HG03439 (cell line): ENCODE data around the gene SPTB.

Source experiments
- ATAC-seq: cut with Tn5 transposase; IDR thresholded peaks from one replicate; pipeline ENCODE4 v1.9.1; 2021; ENCODE audit warnings: mild to moderate bottlenecking, moderate library complexity; ENCODE audit not compliant: unreplicated experiment

SPTB gene

DNA sequence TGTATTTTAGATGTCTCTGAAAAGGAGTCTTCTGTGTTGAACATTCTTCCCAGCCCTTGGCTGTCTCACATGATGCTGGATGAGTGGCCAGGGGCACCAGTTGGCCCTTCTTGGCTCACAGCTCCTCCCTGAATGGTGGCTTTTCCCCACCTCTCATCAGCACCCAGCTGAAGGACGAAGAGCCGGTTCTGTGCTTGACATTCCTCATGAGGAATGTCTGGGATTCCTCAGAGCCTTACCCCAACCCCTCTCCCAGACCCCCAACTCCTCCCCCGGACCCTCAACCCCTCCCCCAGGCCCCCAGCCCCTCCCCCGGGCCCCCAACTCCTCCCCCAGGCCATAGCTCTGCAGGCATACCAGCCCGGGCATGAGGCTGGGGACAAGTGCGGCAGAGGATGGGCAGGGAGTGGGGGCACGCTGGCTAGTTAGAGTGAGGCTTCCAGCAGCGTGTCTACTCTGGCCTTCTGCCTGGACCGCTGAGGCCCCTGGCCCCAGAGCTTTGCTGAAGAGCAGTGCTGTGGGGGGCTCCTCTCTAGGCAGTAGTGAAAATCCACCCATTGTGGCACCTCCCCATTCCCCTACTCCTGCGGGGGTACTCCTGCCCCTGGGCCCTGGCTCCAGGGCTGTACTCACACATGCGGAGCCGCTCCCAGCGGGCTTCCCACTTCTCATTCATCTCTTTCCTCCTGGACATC is 111.2 kb downstream of the SPTB start:
- ATAC-seq = no peak

DNA sequence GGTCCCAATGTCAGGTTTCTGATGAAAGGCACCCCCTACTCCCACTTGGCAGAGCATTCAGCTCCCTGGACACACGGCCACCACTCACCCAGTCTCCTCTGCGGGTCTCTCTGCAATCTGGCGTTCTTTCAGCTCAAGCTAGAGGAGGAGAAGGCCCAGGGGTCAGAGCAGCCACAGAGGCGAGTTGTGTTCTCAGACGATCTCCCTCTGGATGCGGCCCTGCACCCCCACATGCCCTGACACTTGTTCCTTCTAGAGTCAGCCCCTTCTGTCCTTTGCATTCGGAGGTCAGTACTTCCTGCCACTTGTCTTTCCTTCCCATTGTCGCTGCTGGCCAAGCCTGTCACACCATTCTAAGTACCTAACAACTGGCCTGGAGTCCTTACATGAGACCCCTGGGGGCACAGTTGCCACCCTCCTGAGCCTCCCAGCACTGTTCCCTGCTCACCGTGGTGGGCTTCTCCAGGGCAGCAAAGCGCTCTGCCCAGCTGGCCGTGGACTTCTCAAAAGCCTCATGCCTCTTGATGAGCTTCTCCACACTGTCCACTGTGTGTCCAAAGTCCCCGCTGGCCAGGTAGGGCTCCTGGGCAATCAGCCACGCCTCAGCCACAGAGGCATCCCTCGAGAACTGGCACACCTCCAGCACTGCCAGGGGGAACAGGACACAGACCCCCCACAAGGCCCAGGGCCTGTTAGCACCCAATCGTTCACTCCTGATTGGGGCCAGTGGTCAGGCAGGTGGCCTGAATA is 112.3 kb downstream of the SPTB start:
- no peak for ATAC-seq

DNA sequence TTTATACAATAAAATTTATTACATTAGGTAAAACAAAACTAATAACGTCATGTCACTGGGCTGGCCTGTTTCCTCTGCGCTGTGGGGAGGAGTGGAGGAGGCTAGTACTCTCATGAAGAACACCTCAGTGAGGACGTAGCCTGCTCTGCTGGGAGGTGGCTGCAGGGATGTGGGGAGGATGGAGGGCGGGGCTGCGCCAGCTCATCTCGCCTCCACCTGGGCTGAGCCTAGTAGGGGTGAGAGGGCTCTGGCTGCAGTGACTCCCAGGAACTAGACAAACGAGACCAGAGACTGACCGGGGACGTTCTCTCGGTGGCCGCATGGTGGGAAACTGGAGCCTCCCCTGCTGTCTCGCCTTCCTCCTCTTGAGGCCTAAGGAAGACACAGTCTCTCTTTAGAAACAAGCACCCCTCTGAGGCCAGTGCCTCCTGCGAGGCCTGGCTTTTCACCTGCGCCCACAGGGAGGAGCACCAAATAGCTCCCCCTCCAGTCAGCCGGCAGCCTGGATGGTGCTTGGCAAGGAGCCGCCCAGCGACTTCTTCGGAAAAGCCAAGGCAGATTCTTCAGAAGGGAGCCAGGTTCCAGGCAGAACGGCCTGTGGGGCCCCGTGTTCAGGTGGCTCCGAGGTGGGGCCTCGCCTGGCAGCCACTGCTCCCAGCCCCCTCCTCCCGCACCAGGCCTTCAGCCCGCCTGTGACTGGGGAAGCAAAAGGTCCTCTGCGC is 113.1 kb downstream of the SPTB start:
- no peak for ATAC-seq

DNA sequence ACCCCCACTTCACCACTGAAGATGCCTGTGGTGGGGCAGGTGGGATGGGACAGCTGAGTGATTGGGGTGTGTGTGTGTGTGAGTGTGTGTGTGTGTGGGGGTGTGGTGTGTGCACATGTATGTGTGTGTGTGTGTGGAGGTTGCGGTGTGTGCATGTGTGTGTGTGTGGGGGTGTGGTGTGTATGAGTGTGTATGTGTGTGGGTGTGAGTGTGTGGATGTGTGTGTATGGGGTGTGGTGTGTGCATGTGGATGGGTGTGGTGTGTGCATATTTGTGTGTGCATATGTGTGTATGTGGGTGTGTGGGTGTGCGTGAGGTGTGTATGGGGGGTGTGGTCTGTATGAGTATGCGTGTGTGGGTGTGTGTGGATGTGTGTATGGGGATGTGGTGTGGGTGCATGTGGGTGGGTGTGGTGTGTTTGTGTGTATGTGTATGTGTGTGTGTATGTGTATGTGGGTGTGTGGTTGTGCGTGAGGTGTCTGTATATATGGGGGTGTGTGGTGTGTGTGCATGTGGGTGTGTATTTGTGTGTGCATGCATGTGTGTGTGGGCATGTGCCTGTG is 113.9 kb downstream of the SPTB start:
- no peak for ATAC-seq

DNA sequence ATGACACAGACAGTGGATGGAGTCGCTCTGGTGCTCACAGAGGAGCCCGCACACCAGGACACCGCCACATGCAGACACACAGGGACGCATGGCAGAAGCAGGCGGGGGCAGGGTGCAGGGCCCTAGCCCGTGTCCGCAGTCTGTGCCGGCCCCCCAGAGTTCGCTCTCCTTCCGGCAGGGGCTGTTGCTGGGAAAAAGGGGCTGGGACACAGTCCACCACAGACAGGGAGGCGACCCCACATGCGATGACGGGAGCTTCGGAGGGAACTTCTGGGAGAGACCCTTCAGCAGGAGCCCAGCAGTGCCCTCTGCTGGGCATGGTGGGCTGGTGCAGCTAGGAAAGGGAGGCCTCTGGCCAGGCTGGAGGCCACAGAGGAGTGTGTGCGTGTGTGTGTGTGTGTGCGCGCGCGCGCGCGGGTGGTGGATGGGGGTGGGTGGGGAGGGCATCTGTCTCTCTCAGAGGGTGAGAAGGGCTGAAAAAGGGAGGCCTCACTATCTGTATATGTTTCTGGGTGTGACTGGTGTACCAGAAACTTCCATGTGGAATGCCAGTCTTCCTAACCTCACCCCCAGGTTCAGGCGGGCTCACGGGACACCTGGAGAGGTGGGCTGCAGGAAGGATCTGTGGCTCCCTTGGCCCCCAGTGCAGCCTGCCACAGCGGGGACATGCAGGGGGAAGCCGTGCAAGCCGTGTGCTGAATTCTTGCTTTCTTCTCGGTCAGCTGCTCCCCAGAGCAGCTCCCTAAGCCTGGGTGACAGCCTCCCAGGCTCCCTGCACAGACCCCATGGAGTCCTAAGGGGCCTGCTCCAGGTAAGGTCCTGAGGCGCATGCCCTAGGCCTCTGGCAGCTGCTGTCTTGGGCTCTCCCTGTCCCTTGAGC is 114.8 kb downstream of the SPTB start:
- ATAC-seq = no peak

DNA sequence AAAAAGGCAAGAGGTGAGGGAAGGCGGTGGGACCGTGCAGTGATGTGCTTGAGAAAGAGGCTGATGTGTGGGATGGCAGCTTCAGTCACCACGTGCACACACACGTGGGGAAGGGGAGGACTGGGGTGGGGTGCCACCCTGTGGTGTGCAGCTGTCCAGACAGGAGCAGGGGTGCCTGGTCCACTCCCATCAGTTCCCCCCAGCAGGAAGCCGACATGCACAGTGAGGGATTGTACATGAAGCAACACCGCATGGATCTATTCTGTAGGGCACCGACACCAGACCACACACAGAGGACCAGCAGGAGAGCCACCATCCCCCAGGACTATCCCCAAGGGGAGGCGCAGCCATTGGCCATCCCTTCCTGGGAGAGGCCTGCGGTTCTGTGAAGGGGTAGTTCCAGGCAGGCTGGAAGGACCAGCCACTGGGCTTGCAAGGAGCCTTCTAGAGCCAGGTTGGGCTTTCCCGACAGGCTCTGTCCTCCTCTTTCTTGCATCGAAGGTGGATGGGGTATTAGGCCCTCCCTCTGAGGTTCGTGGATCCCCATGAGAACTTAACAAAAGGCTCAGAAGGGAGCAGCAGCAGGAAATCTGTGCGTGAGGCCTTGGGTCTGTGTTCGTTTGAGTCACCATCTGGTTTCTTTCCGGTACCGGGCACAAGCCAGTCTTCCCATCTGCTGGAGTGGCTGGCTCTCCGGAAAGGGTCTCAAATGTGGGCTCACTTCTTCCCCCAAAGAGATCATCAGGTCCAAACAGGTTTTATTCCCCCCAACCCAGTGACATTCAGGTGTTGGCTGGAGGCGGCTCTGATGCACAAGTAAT is 115.7 kb downstream of the SPTB start:
- ATAC-seq = no peak

DNA sequence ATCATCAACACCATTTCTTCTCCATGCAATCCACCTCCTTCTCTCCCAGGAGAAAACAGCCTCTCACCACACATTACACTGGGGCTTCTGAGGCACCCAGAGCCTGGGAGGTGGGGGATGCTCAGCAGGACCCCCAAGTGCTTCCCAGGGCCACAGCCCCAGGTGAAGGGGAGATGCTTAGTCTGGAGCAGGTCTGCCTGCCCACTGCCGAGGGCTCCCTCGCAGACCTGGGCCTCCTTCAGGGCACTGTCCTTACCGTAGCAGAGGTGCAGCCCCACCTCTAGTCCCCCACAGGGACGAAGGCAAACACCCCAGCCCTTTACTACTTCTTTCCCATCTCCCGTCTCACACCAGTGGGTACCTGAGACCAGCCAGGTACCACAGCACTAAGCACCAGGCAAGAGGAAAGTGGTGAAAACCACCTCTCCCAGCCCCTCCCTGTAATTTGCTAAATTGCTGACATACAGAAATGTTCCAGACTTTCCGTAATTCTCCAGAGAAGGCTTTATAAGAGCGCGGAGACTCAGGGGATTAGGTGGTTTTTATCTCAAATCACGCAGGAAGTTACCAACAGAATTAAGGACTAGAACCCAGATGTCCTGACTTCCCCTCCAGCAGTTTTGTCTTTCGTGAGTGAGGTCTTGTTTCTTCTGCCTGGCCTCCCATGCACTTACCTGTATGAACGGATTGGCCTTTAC is 116.5 kb downstream of the SPTB start:
- ATAC-seq = no peak

DNA sequence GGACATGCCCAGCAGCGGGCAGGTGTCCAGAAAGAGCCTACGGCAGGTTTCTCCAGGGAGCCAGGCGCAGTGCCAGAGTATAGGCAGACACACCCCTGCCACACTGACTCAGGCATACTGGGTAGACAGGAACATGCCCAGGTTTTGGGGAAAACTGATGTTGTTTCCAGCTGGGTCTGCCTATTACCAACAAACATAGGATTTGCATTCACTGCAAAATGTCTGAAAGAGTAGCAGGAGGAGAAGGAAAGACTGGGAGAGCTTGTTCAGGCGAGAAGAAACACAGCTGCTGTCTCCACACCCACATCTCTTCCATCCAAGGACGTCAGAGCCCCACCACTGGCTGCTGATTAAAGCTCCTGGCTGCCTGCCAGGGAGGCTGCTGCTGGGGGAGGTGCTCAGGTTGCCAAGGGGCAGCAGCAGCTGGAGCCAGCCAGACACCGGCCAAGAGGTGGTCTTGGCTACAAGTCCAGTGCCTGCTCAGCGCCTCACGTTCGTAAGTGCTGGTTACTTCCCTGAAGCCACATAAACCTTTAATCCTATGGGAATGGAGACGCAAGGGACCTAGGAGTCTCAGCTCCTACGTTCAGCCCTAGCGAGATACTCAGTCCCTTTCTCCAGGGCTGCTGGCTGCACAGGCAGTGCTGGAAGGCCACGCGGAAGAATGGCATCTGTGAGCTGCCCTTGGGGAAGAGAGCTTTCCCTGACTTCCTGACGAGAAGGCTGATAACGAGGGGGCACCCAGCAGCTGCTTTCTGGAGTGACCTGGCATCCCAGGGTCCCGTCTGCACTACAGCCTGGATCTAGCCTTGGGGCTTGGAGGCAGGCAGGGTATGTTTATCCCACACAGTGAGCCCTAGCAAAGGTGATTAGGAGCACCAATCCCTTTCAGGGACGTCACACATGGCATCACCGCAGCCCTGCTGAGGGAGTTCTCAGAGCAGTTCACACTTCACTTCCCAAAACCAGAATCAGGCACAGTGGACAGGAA is 117.4 kb downstream of the SPTB start:
- no peak for ATAC-seq

DNA sequence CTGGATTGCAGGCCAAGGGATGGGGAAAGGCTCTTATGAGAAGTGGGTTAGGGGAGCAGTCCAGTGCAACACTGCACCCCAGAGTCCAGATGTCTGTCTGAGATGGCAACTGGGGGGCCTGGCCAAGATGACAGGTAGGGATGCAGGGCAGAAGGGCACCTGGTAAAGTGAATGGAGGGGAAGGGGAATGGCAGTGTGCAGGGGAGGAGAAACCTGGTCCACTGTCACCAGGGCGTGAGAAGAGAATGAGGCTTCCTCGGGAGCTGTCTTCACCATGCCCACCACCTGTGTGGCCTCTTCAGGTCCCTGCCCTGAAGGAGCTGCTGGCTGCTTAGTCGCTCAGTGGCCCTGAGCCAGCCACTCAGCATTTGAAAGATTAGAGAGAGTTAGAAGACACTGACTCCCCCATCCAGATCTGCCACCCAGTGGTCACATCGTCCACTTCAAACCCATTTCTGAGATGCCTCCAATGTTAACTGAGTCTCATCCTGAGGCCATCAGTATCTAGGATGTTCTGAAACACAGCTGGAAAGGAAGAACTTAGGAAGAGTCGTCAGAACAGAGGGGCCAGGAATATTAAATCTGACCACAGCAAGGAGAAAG is 118.2 kb downstream of the SPTB start:
- ATAC-seq = no peak

DNA sequence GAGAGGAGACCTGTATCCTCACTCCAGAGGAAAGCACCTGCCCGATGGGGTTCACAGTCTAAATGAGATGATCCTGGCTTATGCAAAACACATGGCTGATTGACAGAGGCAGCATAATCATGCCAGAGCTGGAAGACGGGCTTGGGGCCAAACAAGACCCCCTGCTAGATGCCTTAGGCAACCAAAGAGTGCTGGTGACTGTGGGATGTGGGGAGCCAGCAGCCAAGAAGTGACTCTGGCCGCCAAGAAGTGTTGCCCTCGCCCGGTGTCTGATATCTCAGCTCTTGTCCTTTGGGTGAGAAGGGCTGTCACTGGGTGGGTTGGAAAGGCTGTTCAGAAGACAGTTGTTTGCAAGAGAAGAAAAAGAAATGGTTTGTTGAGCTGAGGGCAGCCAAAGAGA is 118.8 kb downstream of the SPTB start:
- no peak for ATAC-seq

DNA sequence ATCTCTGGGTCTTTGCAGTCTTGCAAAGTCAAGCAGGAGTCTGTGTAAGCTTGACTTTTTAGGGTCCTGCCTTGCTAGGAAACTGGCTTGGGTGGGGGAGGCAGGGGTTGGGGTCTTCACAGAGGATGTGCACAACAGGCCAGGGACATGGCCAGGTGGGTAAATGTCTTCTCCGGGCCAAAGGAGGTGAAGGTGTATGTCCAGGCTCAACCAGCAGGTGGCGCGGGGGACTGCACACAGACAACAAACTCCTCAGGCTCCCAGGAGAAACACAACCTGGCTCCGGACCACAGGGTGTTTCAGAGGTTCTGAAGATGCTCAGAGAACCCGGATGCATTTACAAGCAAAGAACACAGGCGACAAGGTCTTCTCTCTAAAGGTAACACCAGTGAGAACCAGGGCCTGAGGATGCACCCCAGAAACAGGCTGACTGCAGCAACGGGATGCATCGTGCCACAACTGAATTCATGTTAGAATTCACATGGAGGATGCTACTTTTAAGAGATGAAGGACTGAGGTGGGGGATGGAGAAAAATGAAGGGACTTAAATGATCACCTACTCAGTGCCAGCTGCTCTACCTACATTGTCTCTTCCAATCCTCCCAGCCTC is 119.5 kb downstream of the SPTB start:
- ATAC-seq = no peak

DNA sequence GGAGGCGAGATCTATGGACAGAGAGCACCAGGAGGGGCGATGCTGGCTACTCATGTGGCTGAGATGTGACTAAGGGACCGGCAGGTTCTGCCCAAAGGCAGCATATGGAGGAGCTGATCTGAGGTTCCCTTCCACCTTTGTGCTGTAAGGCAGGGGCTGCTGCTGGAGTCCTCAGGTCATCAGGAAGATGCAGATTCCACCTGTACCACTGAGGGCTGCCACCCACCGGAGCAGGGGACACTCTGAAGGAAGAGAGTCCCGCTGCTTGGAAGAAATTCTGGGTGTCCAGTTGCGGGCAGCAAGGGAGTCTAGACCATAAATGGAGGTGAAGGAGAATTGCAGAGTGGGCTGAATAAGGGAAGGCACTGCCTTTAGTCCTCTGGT is 120.2 kb downstream of the SPTB start:
- ATAC-seq = no peak

DNA sequence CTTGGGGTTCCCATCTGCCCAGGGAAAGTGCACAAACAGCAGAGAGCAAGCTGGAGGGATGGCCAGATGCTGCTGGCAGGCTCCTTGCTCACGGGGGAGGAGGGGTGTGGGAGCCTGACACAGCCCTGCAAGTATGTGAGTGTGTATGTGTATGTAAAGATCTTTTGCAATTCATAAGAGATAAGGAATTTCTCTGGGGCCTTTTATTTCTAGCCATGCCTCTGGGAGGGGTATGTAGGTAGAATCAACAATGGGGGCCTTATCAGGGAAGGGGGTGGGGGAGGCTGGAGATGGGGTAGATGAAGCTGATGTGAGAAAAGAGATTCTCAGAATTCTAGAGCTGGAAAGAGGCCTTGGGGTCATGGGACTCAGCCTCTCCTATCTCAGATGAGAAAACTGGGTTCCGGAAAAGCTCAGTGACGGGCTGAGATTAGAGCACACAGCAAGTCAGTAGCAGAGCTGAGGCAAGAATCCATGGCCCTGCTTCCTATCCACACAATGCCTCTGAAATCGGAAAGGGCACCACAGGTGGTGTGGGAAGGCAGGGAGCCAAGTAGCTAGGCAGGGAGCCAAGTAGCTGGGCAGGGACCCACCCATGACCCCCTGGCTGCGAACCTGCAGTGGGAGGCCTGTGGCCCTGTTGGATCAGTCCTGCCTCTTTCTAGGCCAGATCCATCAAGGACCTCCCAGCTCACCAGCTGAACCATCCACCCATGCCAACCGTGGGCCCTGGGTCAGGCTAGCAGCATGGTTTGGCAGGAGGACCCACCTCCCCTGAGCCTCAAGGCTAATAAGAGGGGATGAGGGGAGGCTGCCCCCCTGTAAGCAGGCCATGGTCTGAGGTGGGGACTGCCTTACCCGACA is 120.8 kb downstream of the SPTB start:
- ATAC-seq = no peak

DNA sequence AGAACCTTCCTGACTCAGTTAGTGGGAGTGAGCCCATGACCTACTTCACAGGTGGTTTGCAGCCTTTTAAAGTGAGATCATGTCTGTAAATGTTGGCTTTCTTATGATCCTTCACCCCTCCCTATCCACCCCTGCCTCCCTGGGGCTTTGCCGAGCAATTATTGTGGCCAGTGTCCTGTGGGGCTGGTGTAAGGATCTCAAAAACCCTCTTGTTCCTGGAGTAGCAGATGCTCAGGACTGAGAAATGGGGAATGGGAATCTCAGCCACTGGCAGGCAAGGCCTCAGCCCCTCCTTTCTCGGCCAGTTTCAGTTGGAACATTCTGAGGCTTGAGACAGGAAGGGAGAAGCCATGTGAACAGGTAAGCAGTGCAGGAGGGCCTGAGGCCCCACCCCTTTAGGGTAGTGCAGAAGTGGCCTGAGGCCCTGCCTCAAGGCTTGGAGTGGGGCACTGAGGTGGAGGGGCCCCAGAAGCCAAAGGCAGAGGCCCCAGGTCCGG is 121.6 kb downstream of the SPTB start:
- no peak for ATAC-seq

DNA sequence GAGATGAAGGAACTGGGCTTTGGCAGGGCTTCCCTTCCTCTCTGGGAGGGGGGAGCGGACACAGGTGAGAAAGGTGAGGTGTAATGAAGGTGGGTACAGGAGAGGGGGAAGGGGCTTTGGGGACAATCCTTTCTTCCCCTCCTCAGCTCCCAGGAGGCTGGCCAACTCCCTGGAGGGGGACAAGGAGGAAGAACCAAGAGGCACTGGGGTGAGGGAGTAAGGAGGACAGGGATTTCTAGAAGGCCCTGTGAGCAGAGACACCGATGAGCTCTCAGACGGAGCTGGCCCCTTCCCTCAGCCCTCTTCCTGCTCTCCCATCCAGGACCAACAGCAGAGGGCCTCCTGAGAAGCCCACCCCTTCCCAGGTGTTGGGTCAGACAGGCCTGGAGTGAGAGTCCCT is 122.1 kb downstream of the SPTB start:
- ATAC-seq = no peak

DNA sequence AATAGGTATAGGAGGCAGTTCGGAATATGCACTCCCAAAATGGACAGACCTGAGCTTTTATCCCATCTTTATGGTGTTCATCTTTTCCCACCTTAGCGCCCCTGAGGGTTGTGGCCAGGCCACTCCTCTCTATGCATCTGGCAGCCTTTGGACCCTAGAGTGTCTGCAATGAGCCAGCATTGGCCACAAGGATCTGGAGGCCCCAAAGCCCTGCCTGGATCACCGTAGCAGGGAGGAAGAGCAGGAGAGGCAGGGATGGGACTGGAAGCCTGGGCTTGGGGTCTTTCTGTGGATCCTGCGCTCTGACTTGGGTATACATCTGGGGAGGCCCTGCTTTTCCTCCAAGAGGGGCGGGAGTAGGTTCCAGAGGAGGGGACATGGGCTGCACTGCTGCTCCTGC is 123.0 kb downstream of the SPTB start:
- ATAC-seq = no peak
